Hepatocyte (in vitro differentiated cells): ENCODE measurements around the gene ZNF385B. TPM values are rescaled to one million over a fixed set of nuclear protein-coding genes. Genes with fewer than 3 reads are reported as not detected.

Experiments used
- DNase-seq: peaks from one replicate; pipeline ENCODE4 v3.0.0-alpha.2; 2016; ENCODE audit warnings: low spot score
- H2AFZ ChIP-seq: fragments of 200-600 bp; sonication (generic); 2 replicates; pipeline ENCODE4 v1.6.0; 2016; ENCODE audit warnings: antibody characterized with exemption, mild to moderate bottlenecking
- H3K27ac ChIP-seq: fragments of 200-600 bp; sonication (generic); 2 replicates; pipeline ENCODE4 v1.5.1; 2016; ENCODE audit warnings: mild to moderate bottlenecking
- H3K27me3 ChIP-seq: fragments of 200-600 bp; sonication (generic); 2 replicates; pipeline ENCODE4 v1.6.1; 2016
- H3K36me3 ChIP-seq: fragments of 200-600 bp; sonication (generic); replicated peaks from 2 replicates; pipeline ENCODE4 v1.5.1; 2016; ENCODE audit warnings: low read depth; ENCODE audit not compliant: insufficient read depth
- H3K4me1 ChIP-seq: fragments of 200-600 bp; sonication (generic); 2 replicates; pipeline ENCODE4 v1.5.1; 2016; ENCODE audit warnings: mild to moderate bottlenecking, moderate library complexity; ENCODE audit not compliant: insufficient read depth
- H3K4me2 ChIP-seq: fragments of 200-600 bp; sonication (generic); 2 replicates; pipeline ENCODE4 v1.6.0; 2016
- H3K4me3 ChIP-seq: fragments of 200-600 bp; sonication (generic); 2 replicates; pipeline ENCODE4 v1.5.1; 2016; ENCODE audit warnings: mild to moderate bottlenecking
- H3K79me2 ChIP-seq: fragments of 200-600 bp; sonication (generic); 2 replicates; pipeline ENCODE4 v1.6.0; 2017; ENCODE audit warnings: mild to moderate bottlenecking
- H3K9me2 ChIP-seq: fragments of 200-600 bp; sonication (generic); replicated peaks from 2 replicates; pipeline ENCODE4 v1.6.0; 2017; ENCODE audit warnings: mild to moderate bottlenecking; ENCODE audit not compliant: insufficient read depth
- H3K9me3 ChIP-seq: fragments of 200-600 bp; sonication (generic); 2 replicates; pipeline ENCODE4 v1.5.1; 2016; ENCODE audit warnings: low read depth, mild to moderate bottlenecking
- H4K20me1 ChIP-seq: fragments of 200-600 bp; sonication (generic); 2 replicates; pipeline ENCODE4 v1.6.0; 2016; ENCODE audit warnings: mild to moderate bottlenecking; ENCODE audit not compliant: insufficient read depth, poor library complexity, severe bottlenecking
- EZH2 ChIP-seq: fragments of 200-600 bp; sonication (generic); IDR thresholded peaks from 2 replicates; pipeline ENCODE4 v1.6.1; 2016; ENCODE audit warnings: antibody characterized with exemption, mild to moderate bottlenecking, borderline replicate concordance
- EZH2phosphoT487 ChIP-seq: fragments of 200-600 bp; sonication (generic); IDR thresholded peaks from one replicate; pipeline ENCODE4 v1.6.1; 2018; ENCODE audit warnings: antibody characterized with exemption, mild to moderate bottlenecking, low read depth, moderate library complexity; ENCODE audit not compliant: unreplicated experiment, severe bottlenecking
- WGBS: methylation state at CpG from one replicate; pipeline ENCODE4 v1.1.6; 2016; ENCODE audit warnings: low lambda C conversion rate; ENCODE audit errors: missing lambda C conversion rate; 5-methylcytosine and 5-hydroxymethylcytosine counted together
- polyA plus RNA-seq: library from polyadenylated mRNA; unstranded; fragments of >200 nt; fragmentation: Nextera tagmentation; extraction: Ambion mirVana; gene quantifications from 2 replicates; pipeline ENCODE4 v1.2.1, GENCODE V29; 2016
- total RNA-seq: library from RNA; depleted of rRNA; stranded (reverse); fragments of >200 nt; gene quantifications from 2 replicates; pipeline ENCODE4 v1.2.3, GENCODE V29; 2014
- TF ChIP-seq, protein P1 (sequence below): fragments of 200-600 bp; sonication (generic); IDR thresholded peaks from 2 replicates; pipeline ENCODE4 v1.5.1; 2016; ENCODE audit warnings: antibody characterized with exemption, mild to moderate bottlenecking; ENCODE audit not compliant: poor library complexity

Gene ZNF385B
- total and polyA plus RNA-seq, 2 experiments from 2014 or later = 1.8 to 2.4 TPM

- Histone ChIP-seq H3K4me2 (no peak overlapping the region), H3K4me1 (no peaks in the 10 kb centered on the region), H3K27me3 (no peaks in the 10 kb centered on the region), H3K4me3 (no peak overlapping the region), H3K36me3 (no peaks in the 10 kb centered on the region), H4K20me1 (no peaks in the 10 kb centered on the region), H2AFZ (no peak overlapping the region), H3K9me3 (no peaks in the 10 kb centered on the region), H3K79me2 (no peaks in the 10 kb centered on the region), H3K9me2 (no peaks in the 10 kb centered on the region), H3K27ac (no peak overlapping the region)
- DNase-seq = no peak
- TF ChIP-seq, protein P1, sequence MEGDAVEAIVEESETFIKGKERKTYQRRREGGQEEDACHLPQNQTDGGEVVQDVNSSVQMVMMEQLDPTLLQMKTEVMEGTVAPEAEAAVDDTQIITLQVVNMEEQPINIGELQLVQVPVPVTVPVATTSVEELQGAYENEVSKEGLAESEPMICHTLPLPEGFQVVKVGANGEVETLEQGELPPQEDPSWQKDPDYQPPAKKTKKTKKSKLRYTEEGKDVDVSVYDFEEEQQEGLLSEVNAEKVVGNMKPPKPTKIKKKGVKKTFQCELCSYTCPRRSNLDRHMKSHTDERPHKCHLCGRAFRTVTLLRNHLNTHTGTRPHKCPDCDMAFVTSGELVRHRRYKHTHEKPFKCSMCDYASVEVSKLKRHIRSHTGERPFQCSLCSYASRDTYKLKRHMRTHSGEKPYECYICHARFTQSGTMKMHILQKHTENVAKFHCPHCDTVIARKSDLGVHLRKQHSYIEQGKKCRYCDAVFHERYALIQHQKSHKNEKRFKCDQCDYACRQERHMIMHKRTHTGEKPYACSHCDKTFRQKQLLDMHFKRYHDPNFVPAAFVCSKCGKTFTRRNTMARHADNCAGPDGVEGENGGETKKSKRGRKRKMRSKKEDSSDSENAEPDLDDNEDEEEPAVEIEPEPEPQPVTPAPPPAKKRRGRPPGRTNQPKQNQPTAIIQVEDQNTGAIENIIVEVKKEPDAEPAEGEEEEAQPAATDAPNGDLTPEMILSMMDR = no peak
- no peak for TF ChIP-seq EZH2
- no peak for TF ChIP-seq EZH2phosphoT487
- WGBS = 92% methylated on average over 1 of the region's 1 CpG
These were observed 38.9 kb downstream of the ZNF385B start for GRCh38 chr2:179822540-179822939.

DNA sequence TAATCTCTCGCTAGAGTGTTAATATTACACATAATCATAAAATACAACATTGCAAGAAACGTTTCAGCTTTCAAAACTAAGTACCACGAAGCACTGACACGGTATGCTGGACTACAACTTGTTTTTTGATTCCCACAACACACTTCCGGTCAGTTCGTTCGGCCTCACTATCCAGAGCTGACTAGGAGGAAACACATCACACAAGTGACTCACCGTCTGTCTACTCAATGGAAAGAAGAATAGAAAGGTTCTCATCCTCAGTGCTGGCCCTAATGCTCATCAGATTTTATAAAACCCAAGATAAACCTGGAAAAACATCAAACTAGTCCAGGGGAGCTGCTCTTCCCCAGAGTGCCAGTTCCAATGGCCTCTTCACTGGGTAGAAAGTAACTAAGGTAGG is 42.9 kb downstream of the ZNF385B start:
- Histone ChIP-seq H2AFZ (no peak overlapping the region), H3K27ac (no peak overlapping the region), H3K27me3 (no peaks in the 10 kb centered on the region), H3K9me3 (no peaks in the 10 kb centered on the region), H3K4me3 (no peak overlapping the region), H3K79me2 (no peaks in the 10 kb centered on the region), H3K9me2 (no peaks in the 10 kb centered on the region), H3K4me1 (no peaks in the 10 kb centered on the region), H3K4me2 (no peak overlapping the region), H3K36me3 (no peaks in the 10 kb centered on the region), H4K20me1 (no peaks in the 10 kb centered on the region)
- 84% methylated on average over 8 of the region's 8 CpGs for WGBS
- DNase-seq = no peak
- TF ChIP-seq, protein P1 = no peak
- TF ChIP-seq EZH2 (no peak), EZH2phosphoT487 (no peak)

DNA sequence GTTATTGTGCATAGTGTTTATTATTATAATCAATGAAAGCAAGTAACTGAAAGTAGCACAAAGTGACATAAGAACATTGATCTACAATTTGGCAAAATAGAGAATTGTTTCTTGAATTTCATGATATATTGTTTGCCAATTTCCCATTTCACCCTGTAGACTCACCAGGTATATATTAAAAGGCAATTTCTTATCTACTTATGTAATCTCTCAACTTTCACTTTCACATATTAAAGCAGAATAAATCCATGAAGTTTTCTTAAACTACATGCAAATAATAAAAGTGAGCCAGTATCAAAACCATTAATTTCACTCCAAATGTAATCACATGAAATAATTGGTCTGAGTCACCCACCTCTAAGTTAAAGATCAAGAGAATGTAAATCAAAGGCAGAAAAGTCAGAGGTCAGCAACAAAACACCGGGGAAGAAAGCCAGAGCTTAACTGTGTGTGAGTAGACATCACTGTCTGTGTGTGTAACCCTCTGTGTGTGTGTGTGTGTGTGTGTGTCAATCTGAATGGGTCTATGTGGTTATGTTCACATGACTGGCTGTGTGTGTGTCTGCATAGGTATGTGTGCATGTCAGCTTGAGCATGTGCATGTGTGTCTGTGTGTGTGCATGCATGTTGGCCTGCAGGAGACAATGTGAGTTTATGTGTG is 44.1 kb downstream of the ZNF385B start:
- Histone ChIP-seq H3K4me3 (no peak overlapping the region), H3K9me2 (no peaks in the 10 kb centered on the region), H2AFZ (no peak overlapping the region), H3K4me1 (no peaks in the 10 kb centered on the region), H4K20me1 (no peaks in the 10 kb centered on the region), H3K27me3 (no peaks in the 10 kb centered on the region), H3K9me3 (no peaks in the 10 kb centered on the region), H3K36me3 (no peaks in the 10 kb centered on the region), H3K27ac (no peak overlapping the region), H3K79me2 (no peaks in the 10 kb centered on the region), H3K4me2 (no peak overlapping the region)
- TF ChIP-seq, protein P1 = no peak
- TF ChIP-seq EZH2 = no peak
- TF ChIP-seq EZH2phosphoT487 = no peak
- no peak for DNase-seq
- WGBS = 10% methylated on average over 1 of the region's 1 CpG

GRCh38 chr2:179814050-179814449 is 47.4 kb downstream of the ZNF385B start:
- no peaks in the 10 kb centered on the region for H3K27me3 ChIP-seq
- TF ChIP-seq, protein P1 = no peak
- TF ChIP-seq EZH2 = no peak
- no peaks in the 10 kb centered on the region for H3K9me2 ChIP-seq
- no peaks in the 10 kb centered on the region for H4K20me1 ChIP-seq
- H3K36me3 ChIP-seq = no peaks in the 10 kb centered on the region
- no peaks in the 10 kb centered on the region for H3K4me1 ChIP-seq
- H3K4me3 ChIP-seq = no peak overlapping the region
- WGBS = 100% methylated on average over 4 of the region's 5 CpGs
- H3K27ac ChIP-seq = no peak overlapping the region
- DNase-seq = no peak
- no peak overlapping the region for H3K4me2 ChIP-seq
- H3K9me3 ChIP-seq = no peaks in the 10 kb centered on the region
- no peak overlapping the region for H2AFZ ChIP-seq
- no peaks in the 10 kb centered on the region for H3K79me2 ChIP-seq
